Endothelial cell of umbilical vein (primary cell): ENCODE measurements around the gene TAS2R3. TPM values are rescaled to one million over a fixed set of nuclear protein-coding genes. Genes with fewer than 3 reads are reported as not detected.

Experiments used
- BruUV-seq: library from RNA; stranded (reverse); fragments of 400-500 nt; replicated peaks from 2 replicates; lab custom pipeline; 2021; lab: Mats Ljungman, UMichigan
- CTCF ChIA-PET: fragments of 300-600, 350-600 bp; sonication (Branson Sonifier 250); formaldehyde crosslinking; loops from one replicate; lab custom pipeline; 2021; ENCODE audit warnings: antibody characterized with exemption, inconsistent platforms; lab: Charles Lee
- POLR2A ChIA-PET: fragments of 300-600, 350-600 bp; sonication (Branson Sonifier 250); formaldehyde crosslinking; loops from one replicate; lab custom pipeline; 2021; ENCODE audit warnings: antibody characterized with exemption, inconsistent platforms; lab: Charles Lee
- DNase-seq: peaks from one replicate; pipeline ENCODE4 v3.0.0-alpha.2; 2011; ENCODE audit warnings: low read depth, low spot score
- FAIRE-seq: peaks from 2 replicates; lab custom pipeline; 2011; peaks lifted over from hg19 to GRCh38; lab: Jason Lieb, UNC
- H2AFZ ChIP-seq: 2 replicates; pipeline ENCODE4 v1.6.0; 2012; ENCODE audit warnings: low read depth, low read length, control low read depth, inconsistent platforms
- H3K27ac ChIP-seq: 2 replicates; pipeline ENCODE4 v1.5.1; 2011; ENCODE audit warnings: low read depth, mild to moderate bottlenecking, control low read depth, low read length, moderate library complexity; ENCODE audit not compliant: insufficient read depth
- H3K27me3 ChIP-seq, 2 experiments: 2 replicates each; pipeline versions ENCODE4 v1.6.0 to v1.6.1; 2011; ENCODE audit warnings: low read length in 2 of 2, mixed read lengths in 1 of 2; ENCODE audit not compliant: control insufficient read depth in 2 of 2, insufficient read depth in 2 of 2
- H3K36me3 ChIP-seq, 2 experiments: 2 replicates in 1 of 2; 3 replicates in 1 of 2; pipeline ENCODE4 v1.5.1; 2011; ENCODE audit warnings: low read length in 2 of 2, mild to moderate bottlenecking in 1 of 2, moderate library complexity in 1 of 2; ENCODE audit not compliant: control insufficient read depth in 2 of 2, insufficient read depth in 2 of 2; ENCODE audit errors: extremely low read depth in 1 of 2
- H3K4me1 ChIP-seq: 3 replicates; pipeline ENCODE4 v1.5.1; 2011; ENCODE audit warnings: mild to moderate bottlenecking, low read length; ENCODE audit not compliant: control insufficient read depth, insufficient read depth; ENCODE audit errors: extremely low read depth
- H3K4me2 ChIP-seq: 2 replicates; pipeline ENCODE4 v1.6.1; 2011; ENCODE audit warnings: low read length, control low read depth, mixed read lengths; ENCODE audit not compliant: insufficient read depth
- H3K4me3 ChIP-seq, 3 experiments: fragments of 200-600 bp in 1 of 3; sonication (generic), shearing (Covaris generic) in 1 of 3; replicated peaks in 1 of 3; 2 replicates each; pipeline ENCODE4 v1.5.1; 2011 to 2016; ENCODE audit warnings: control low read depth in 3 of 3, low read length in 3 of 3, mild to moderate bottlenecking in 2 of 3, inconsistent platforms in 1 of 3, low read depth in 1 of 3, moderate library complexity in 1 of 3; ENCODE audit not compliant: insufficient read depth in 1 of 3
- H3K79me2 ChIP-seq: 2 replicates; pipeline ENCODE4 v1.6.0; 2012; ENCODE audit warnings: low read length, inconsistent platforms; ENCODE audit not compliant: control insufficient read depth, insufficient read depth
- H3K9ac ChIP-seq: replicated peaks from 2 replicates; pipeline ENCODE3; 2011; ENCODE audit warnings: low read length, control low read depth; ENCODE audit not compliant: insufficient read depth; ENCODE audit errors: extremely low read depth
- H3K9me1 ChIP-seq: replicated peaks from 3 replicates; pipeline ENCODE4 v1.6.0; 2011; ENCODE audit warnings: mild to moderate bottlenecking, low read length; ENCODE audit not compliant: control insufficient read depth, insufficient read depth; ENCODE audit errors: extremely low read depth
- H3K9me3 ChIP-seq: replicated peaks from 2 replicates; pipeline ENCODE4 v1.5.1; 2012; ENCODE audit warnings: low read length, inconsistent platforms; ENCODE audit not compliant: control insufficient read depth, insufficient read depth
- H4K20me1 ChIP-seq: replicated peaks from 2 replicates; pipeline ENCODE3; 2011; ENCODE audit warnings: mild to moderate bottlenecking, low read length; ENCODE audit not compliant: control insufficient read depth, insufficient read depth; ENCODE audit errors: extremely low read depth
- EZH2 ChIP-seq: IDR thresholded peaks from 2 replicates; pipeline ENCODE4 v1.6.1; 2012; ENCODE audit warnings: borderline replicate concordance, low read depth, mild to moderate bottlenecking, moderate library complexity, low read length, inconsistent platforms; ENCODE audit not compliant: severe bottlenecking
- FOS ChIP-seq: IDR thresholded peaks from 2 replicates; pipeline ENCODE4 v1.6.1; 2011; ENCODE audit warnings: mild to moderate bottlenecking, low read length, moderate library complexity, borderline replicate concordance; ENCODE audit not compliant: insufficient read depth
- GATA2 ChIP-seq: IDR thresholded peaks from 2 replicates; pipeline ENCODE4 v1.7.0; 2011; ENCODE audit warnings: low read depth, mild to moderate bottlenecking, moderate library complexity, mixed read lengths, low read length; ENCODE audit not compliant: insufficient read length, insufficient read depth
- JUN ChIP-seq: IDR thresholded peaks from 2 replicates; pipeline ENCODE4 v1.6.1; 2011; ENCODE audit warnings: borderline replicate concordance, low read depth; ENCODE audit not compliant: insufficient read length, insufficient read depth
- MYC ChIP-seq: IDR thresholded peaks from one replicate; pipeline ENCODE4 v1.6.1; 2011; ENCODE audit warnings: mild to moderate bottlenecking, low read depth, low read length
- POLR2A ChIP-seq: IDR thresholded peaks from 2 replicates; pipeline ENCODE4 v1.6.1; 2012; ENCODE audit warnings: low read depth, mild to moderate bottlenecking, control low read depth, low read length
- POLR2AphosphoS5 ChIP-seq: IDR thresholded peaks from 2 replicates; pipeline ENCODE4 v1.6.1; 2012; ENCODE audit warnings: low read depth, mild to moderate bottlenecking, control low read depth, low read length, moderate library complexity; ENCODE audit not compliant: insufficient read depth
- dilution Hi-C: fragments of 300-500 bp; cut with MboI; formaldehyde crosslinking; loops from one replicate; pipeline ENCODE4 v1.15.0; 2019; ENCODE audit warnings: low sequenced_read_pairs; ENCODE audit not compliant: extremely low pct_ligation_motif_present
- intact Hi-C: fragments of 100-400 bp; cut with micrococcal nuclease; formaldehyde crosslinking; loops from one replicate; pipeline ENCODE4 v1.10.0; 2022
- polyA plus RNA-seq, 4 experiments: library from polyadenylated mRNA; depleted of rRNA in 3 of 4; stranded (reverse) in 3 of 4; unstranded in 1 of 4; fragments of >200 nt; gene quantifications; 2 replicates each; pipeline versions ENCODE4 v1.2.1 to v1.2.3, GENCODE V29; 2011 to 2012; ENCODE audit warnings: missing spikeins in 1 of 4
- total RNA-seq: library from RNA; stranded (reverse); gene quantifications from 2 replicates; pipeline ENCODE4 v1.2.3, GENCODE V29; 2021
- TF ChIP-seq, protein P1 (sequence below), 2 donors: IDR thresholded peaks; 1 replicate in 1 of 2; 2 replicates in 1 of 2; pipeline ENCODE4 v1.5.1; 2011; ENCODE audit warnings: low read length in 2 of 2, mild to moderate bottlenecking in 2 of 2, moderate library complexity in 2 of 2, control low read depth in 1 of 2, inconsistent platforms in 1 of 2, low read depth in 1 of 2; ENCODE audit not compliant: insufficient read depth in 1 of 2; ENCODE audit errors: extremely low read depth in 1 of 2
- TF ChIP-seq, protein P2 (sequence below): IDR thresholded peaks from 2 replicates; pipeline ENCODE4 v1.6.1; 2011; ENCODE audit not compliant: insufficient read depth, insufficient read length

Gene TAS2R3
- total and polyA plus RNA-seq, 2 donors (not counting 3 experiments of a cell fraction or from before 2014, with no cell fraction given) = 0.08 to 2.0 TPM

DNA sequence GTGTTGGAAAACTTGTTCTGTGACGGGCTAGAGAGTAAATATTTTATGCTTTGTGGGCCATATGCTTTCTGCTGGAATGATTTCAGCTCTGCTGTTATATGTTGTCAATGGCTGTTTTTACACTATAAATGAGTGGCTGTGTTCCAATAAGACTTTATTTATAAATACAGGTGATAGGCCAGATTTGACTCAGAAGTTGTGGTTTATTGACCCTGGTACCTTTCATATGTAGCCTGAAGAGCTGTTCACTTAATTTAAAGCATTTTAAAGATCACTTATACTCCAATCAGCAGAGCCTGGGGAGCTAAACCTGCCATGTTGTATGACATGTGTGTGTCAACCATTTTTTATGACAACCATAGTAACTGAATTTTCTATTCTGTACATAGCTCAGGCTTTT, 34.9 kb upstream of the TAS2R3 start:
- no TSS peak for BruUV-seq
- H3K36me3 ChIP-seq = no peaks in the 10 kb centered on the region
- TF ChIP-seq POLR2AphosphoS5 (no peak), POLR2A (no peak)
- H3K27me3 ChIP-seq = peaks cover 0 to 2% of the 10 kb centered on the region in 2 experiments
- no peak overlapping the region for H3K4me2 ChIP-seq
- no peaks in the 10 kb centered on the region for H3K79me2 ChIP-seq
- H2AFZ ChIP-seq = no peak overlapping the region
- H3K27ac ChIP-seq = no peak overlapping the region
- no peaks in the 10 kb centered on the region for H3K4me1 ChIP-seq
- no peak overlapping the region for H3K9ac ChIP-seq
- H3K9me3 ChIP-seq = no peaks in the 10 kb centered on the region
- FAIRE-seq (no peak), DNase-seq (no peak)
- H3K4me3 ChIP-seq = no peak overlapping the region
- no peaks in the 10 kb centered on the region for H4K20me1 ChIP-seq
- no peaks in the 10 kb centered on the region for H3K9me1 ChIP-seq
- intact Hi-C loops = no loop called here
- POLR2A ChIA-PET = no interaction called here
- CTCF ChIA-PET = interaction anchor here (1.4 to 3.3 kb wide), 2 partner anchors 9 to 57 kb away, joined by 3 to 16 read pairs; partner anchors contain the start of gene SSBP1
- dilution Hi-C loops = no loop called here

DNA sequence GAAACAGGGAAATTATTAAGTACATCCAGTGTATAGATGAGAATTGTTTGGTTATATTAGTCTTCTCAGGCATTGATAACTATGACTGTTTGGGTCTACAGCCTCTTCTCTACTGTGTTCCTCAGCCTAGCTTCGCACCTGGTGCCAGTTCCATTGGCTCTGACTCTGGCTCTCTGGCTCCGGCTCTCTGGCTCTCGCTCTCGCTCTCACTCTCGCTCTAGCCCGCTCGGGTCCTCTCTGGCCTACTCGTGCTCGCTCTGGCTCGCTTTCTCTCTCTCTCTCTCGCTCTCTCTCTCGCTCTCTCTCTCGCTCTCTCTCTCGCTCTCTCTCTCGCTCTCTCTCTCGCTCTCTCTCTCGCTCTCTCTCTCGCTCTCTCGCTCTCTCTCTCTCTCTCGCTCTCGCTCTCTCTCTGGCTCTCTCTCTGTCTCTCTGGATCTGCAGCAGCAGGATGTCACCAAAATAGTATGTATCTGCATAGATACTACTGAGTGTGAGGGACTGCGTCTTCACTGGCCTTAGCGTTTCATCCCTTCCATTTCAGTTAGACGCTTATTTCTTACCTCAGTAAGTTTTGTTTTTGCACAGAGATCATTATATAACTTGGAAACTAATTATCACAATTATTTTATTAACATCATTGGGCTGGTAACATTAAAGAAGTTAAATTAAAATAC, 32.3 kb upstream of the TAS2R3 start:
- H3K9ac ChIP-seq = no peak overlapping the region
- H3K9me1 ChIP-seq = no peaks in the 10 kb centered on the region
- H3K4me2 ChIP-seq = no peak overlapping the region
- no peaks in the 10 kb centered on the region for H3K36me3 ChIP-seq
- no peaks in the 10 kb centered on the region for H4K20me1 ChIP-seq
- intact Hi-C loops = no loop called here
- H3K4me1 ChIP-seq = no peaks in the 10 kb centered on the region
- no peak overlapping the region for H2AFZ ChIP-seq
- peaks cover 0 to 2% of the 10 kb centered on the region in 2 experiments for H3K27me3 ChIP-seq
- no peak for TF ChIP-seq EZH2
- TF ChIP-seq JUN = no peak
- TF ChIP-seq, protein P1, sequence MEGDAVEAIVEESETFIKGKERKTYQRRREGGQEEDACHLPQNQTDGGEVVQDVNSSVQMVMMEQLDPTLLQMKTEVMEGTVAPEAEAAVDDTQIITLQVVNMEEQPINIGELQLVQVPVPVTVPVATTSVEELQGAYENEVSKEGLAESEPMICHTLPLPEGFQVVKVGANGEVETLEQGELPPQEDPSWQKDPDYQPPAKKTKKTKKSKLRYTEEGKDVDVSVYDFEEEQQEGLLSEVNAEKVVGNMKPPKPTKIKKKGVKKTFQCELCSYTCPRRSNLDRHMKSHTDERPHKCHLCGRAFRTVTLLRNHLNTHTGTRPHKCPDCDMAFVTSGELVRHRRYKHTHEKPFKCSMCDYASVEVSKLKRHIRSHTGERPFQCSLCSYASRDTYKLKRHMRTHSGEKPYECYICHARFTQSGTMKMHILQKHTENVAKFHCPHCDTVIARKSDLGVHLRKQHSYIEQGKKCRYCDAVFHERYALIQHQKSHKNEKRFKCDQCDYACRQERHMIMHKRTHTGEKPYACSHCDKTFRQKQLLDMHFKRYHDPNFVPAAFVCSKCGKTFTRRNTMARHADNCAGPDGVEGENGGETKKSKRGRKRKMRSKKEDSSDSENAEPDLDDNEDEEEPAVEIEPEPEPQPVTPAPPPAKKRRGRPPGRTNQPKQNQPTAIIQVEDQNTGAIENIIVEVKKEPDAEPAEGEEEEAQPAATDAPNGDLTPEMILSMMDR (IDR thresholded peaks at IDR 0.05; ENCODE audit: extremely low read depth in 1 of 2, insufficient read depth in 1 of 2, low read depth in 1 of 2, low read length in 2 of 2) = no peak
- TF ChIP-seq GATA2 = no peak
- TF ChIP-seq POLR2A = no peak
- no peak for TF ChIP-seq FOS
- TF ChIP-seq, protein P2, sequence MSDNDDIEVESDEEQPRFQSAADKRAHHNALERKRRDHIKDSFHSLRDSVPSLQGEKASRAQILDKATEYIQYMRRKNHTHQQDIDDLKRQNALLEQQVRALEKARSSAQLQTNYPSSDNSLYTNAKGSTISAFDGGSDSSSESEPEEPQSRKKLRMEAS = no peak
- no peak for TF ChIP-seq POLR2AphosphoS5
- TF ChIP-seq MYC = no peak
- no peak overlapping the region for H3K27ac ChIP-seq
- dilution Hi-C loops = no loop called here
- H3K9me3 ChIP-seq = no peaks in the 10 kb centered on the region
- DNase-seq (no peak), FAIRE-seq (no peak)
- POLR2A ChIA-PET = no interaction called here
- no peaks in the 10 kb centered on the region for H3K79me2 ChIP-seq
- no peak overlapping the region for H3K4me3 ChIP-seq
- CTCF ChIA-PET = interaction anchor here (1.0 kb wide), 2 partner anchors 77 kb away, joined by 3 to 4 read pairs; no protein-coding TSS in a partner anchor
- BruUV-seq = no TSS peak
